ENCODE measurements around the gene STK24.

Gene STK24

DNA sequence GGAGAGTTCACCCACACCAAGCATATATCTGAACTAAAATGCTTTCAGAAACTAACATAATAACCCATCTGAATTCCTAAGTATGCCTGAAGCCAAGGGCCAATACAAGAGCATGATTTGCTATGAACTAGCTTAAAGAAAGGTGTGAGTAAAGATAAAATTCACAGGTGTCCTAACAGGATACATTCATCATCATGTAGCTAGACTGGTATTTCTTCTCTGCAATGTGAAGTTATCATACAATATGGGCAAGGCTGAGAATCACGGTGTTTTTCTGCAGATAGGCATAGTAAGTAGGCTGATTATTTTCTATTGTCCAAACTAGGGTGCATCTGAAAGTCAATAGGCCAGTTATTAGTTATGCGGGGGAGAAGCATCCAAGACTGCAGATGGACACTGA is 63.1 kb downstream of the STK24 start:
- Histone ChIP-seq H4K20me1 (ENCODE audit: low read depth, low read length) (peaks cover 10% of the 10 kb centered on the region; the same call in 1 of the 2 replicates), H3K4me2 (ENCODE audit: low read depth, low read length, poor library complexity, severe bottlenecking) (no peak overlapping the region), H3K4me3 (ENCODE audit: insufficient read depth, low read length, poor library complexity, severe bottlenecking) (no peak overlapping the region), H3K36me3 (ENCODE audit: low read length) (no peaks in the 10 kb centered on the region), H3K27me3 (ENCODE audit: low read length) (no peaks in the 10 kb centered on the region), H3K9me2 (replicated peaks; ENCODE audit: insufficient read depth, low read length) (no peaks in the 10 kb centered on the region), H2AFZ (ENCODE audit: low read depth, low read length, severe bottlenecking) (no peak overlapping the region), H3K79me2 (ENCODE audit: insufficient read depth, low read length) (peaks cover 17% of the 10 kb centered on the region), H3F3A (ENCODE audit: insufficient read depth) (no peaks in the 10 kb centered on the region), H3K9me3 (ENCODE audit: insufficient read depth, low read length) (no peaks in the 10 kb centered on the region), H3K9ac (ENCODE audit: low read length) (no peak overlapping the region), H3K27ac (ENCODE audit: low read depth, low read length) (no peak overlapping the region)
- TF ChIP-seq, protein P1, sequence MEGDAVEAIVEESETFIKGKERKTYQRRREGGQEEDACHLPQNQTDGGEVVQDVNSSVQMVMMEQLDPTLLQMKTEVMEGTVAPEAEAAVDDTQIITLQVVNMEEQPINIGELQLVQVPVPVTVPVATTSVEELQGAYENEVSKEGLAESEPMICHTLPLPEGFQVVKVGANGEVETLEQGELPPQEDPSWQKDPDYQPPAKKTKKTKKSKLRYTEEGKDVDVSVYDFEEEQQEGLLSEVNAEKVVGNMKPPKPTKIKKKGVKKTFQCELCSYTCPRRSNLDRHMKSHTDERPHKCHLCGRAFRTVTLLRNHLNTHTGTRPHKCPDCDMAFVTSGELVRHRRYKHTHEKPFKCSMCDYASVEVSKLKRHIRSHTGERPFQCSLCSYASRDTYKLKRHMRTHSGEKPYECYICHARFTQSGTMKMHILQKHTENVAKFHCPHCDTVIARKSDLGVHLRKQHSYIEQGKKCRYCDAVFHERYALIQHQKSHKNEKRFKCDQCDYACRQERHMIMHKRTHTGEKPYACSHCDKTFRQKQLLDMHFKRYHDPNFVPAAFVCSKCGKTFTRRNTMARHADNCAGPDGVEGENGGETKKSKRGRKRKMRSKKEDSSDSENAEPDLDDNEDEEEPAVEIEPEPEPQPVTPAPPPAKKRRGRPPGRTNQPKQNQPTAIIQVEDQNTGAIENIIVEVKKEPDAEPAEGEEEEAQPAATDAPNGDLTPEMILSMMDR (IDR thresholded peaks at IDR 0.05; ENCODE audit: insufficient read depth, low read length, poor library complexity, severe bottlenecking): no peak
- TF ChIP-seq EZH2phosphoT487 (conservative IDR thresholded peaks at IDR 0.05; ENCODE audit: low read length): no peak

DNA sequence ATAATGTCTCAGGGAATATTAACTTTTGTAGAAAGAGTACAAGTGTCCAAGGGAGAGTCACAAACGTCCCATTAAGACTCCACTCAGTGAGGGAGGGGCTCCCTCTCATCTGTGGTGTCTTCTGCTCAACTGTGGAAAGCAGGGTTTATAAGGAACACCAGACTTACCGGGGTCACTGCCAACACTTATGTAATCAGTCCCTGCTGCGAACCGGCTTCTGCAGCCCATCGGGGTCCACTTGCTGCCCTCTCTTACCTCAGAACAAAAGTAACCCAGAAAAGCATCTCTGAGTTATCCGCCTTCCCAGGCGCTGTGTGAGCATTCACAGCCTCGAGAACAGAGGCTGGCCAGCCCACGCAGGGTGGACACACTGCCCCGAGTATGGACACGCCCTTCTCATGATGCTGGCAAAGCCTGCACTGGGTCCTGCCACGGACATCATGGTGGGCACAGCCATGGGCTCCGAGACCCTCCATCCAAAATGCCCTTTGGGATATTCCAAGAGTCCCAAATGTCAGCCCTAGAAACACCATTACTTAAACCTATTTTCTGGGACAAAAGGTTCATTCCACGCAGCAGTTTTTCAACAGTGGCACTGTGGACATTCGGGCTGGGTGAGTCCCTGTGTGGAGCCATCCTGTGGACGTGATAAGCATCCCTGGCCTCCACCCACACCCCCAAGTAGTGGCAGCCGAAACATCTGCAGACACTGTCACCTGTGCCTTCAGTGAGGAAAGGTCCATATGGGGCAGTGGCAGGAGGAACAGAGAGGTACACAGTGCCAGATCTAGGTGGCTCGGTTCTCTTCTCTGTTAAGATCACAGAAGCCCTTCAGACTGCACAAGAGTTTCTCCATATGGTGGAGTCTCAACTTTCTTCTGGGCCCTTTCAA is 63.9 kb downstream of the STK24 start:
- Histone ChIP-seq H3K27me3 (ENCODE audit: low read length) (no peaks in the 10 kb centered on the region), H3K4me3 (ENCODE audit: insufficient read depth, low read length, poor library complexity, severe bottlenecking) (no peak overlapping the region), H3K9me2 (replicated peaks; ENCODE audit: insufficient read depth, low read length) (no peaks in the 10 kb centered on the region), H3K9ac (ENCODE audit: low read length) (no peak overlapping the region), H3K4me2 (ENCODE audit: low read depth, low read length, poor library complexity, severe bottlenecking) (no peak overlapping the region), H2AFZ (ENCODE audit: low read depth, low read length, severe bottlenecking) (no peak overlapping the region), H3K36me3 (ENCODE audit: low read length) (no peaks in the 10 kb centered on the region), H3K9me3 (ENCODE audit: insufficient read depth, low read length) (no peaks in the 10 kb centered on the region), H3F3A (ENCODE audit: insufficient read depth) (no peaks in the 10 kb centered on the region), H3K79me2 (ENCODE audit: insufficient read depth, low read length) (peaks cover 25% of the 10 kb centered on the region), H3K27ac (ENCODE audit: low read depth, low read length) (no peak overlapping the region), H4K20me1 (ENCODE audit: low read depth, low read length) (peaks cover 10% of the 10 kb centered on the region; the same call in 1 of the 2 replicates)
- TF ChIP-seq, protein P1 (IDR thresholded peaks at IDR 0.05; ENCODE audit: insufficient read depth, low read length, poor library complexity, severe bottlenecking): no peak
- no peak for TF ChIP-seq EZH2phosphoT487 (conservative IDR thresholded peaks at IDR 0.05; ENCODE audit: low read length)

DNA sequence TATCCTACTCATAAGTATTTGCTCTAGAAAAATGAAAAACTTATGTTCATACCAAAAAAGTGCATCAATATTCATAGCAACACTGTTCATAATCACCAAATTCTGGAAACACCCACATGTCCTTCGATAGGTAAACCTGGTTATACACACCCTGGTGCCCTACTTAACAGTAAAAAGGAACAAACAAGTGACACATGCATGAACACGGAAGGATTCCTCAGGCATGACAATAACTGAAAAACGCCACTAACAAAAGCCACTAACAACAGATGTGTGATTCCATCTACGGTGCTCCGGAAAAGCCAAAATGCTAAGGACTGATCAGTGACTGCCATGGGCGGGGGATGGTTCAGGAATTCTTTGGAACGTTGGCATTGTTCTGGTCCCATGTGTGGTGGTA is 65.5 kb downstream of the STK24 start:
- Histone ChIP-seq H2AFZ (ENCODE audit: low read depth, low read length, severe bottlenecking) (no peak overlapping the region), H3K4me3 (ENCODE audit: insufficient read depth, low read length, poor library complexity, severe bottlenecking) (no peak overlapping the region), H3K79me2 (ENCODE audit: insufficient read depth, low read length) (peaks cover 37% of the 10 kb centered on the region), H3K4me2 (ENCODE audit: low read depth, low read length, poor library complexity, severe bottlenecking) (no peak overlapping the region), H4K20me1 (ENCODE audit: low read depth, low read length) (peaks cover 13% of the 10 kb centered on the region; the same call in 1 of the 2 replicates), H3K9me3 (ENCODE audit: insufficient read depth, low read length) (no peaks in the 10 kb centered on the region), H3K9ac (ENCODE audit: low read length) (no peak overlapping the region), H3K9me2 (replicated peaks; ENCODE audit: insufficient read depth, low read length) (no peaks in the 10 kb centered on the region), H3K36me3 (ENCODE audit: low read length) (no peaks in the 10 kb centered on the region), H3K27ac (ENCODE audit: low read depth, low read length) (no peak overlapping the region), H3K27me3 (ENCODE audit: low read length) (no peaks in the 10 kb centered on the region), H3F3A (ENCODE audit: insufficient read depth) (no peaks in the 10 kb centered on the region)
- TF ChIP-seq, protein P1 (IDR thresholded peaks at IDR 0.05; ENCODE audit: insufficient read depth, low read length, poor library complexity, severe bottlenecking): no peak
- no peak for TF ChIP-seq EZH2phosphoT487 (conservative IDR thresholded peaks at IDR 0.05; ENCODE audit: low read length)

Data from SU-DHL-6 (cell line).